CD14-positive monocyte (primary cell): ENCODE measurements around the gene DOK6. TPM values are rescaled to one million over a fixed set of nuclear protein-coding genes. Genes with fewer than 3 reads are reported as not detected.

Source experiments
- DNase-seq, 3 donors: peaks; one replicate each; pipeline ENCODE4 v3.0.0-alpha.2; 2011 to 2022
- H2AFZ ChIP-seq: 2 replicates; pipeline ENCODE4 v1.6.0; 2012; ENCODE audit warnings: mild to moderate bottlenecking, low read depth, low read length, inconsistent platforms; ENCODE audit not compliant: insufficient read depth, poor library complexity, severe bottlenecking
- H3K27ac ChIP-seq, 2 donors: 1 replicate in 1 of 2; 2 replicates in 1 of 2; pipeline ENCODE4 v1.5.1; 2012 to 2013; ENCODE audit warnings: low read length in 2 of 2, control low read depth in 1 of 2, inconsistent platforms in 1 of 2, low read depth in 1 of 2, mild to moderate bottlenecking in 1 of 2
- H3K27me3 ChIP-seq, 2 donors: one replicate each; pipeline versions ENCODE4 v1.6.0 to v1.6.1; 2011 to 2013; ENCODE audit warnings: low read length in 2 of 2; ENCODE audit not compliant: control insufficient read depth in 2 of 2, insufficient read depth in 2 of 2
- H3K36me3 ChIP-seq, 2 donors: replicated peaks in 1 of 2; 1 replicate in 1 of 2; 2 replicates in 1 of 2; pipeline versions ENCODE4 v1.5.1 to v1.6.1; 2012 to 2013; ENCODE audit warnings: low read length in 2 of 2, control low read depth in 1 of 2, inconsistent platforms in 1 of 2, mild to moderate bottlenecking in 1 of 2; ENCODE audit not compliant: insufficient read depth in 2 of 2, control insufficient read depth in 1 of 2
- H3K4me1 ChIP-seq, 2 donors: 1 replicate in 1 of 2; 2 replicates in 1 of 2; pipeline versions ENCODE4 v1.5.1 to v1.6.1; 2012 to 2013; ENCODE audit warnings: low read length in 2 of 2, control low read depth in 1 of 2, inconsistent platforms in 1 of 2, mild to moderate bottlenecking in 1 of 2, moderate library complexity in 1 of 2; ENCODE audit not compliant: insufficient read depth in 2 of 2, control insufficient read depth in 1 of 2
- H3K4me2 ChIP-seq: replicated peaks from 2 replicates; pipeline ENCODE3; 2012; ENCODE audit warnings: low read length, moderate library complexity, mild to moderate bottlenecking; ENCODE audit not compliant: poor library complexity, severe bottlenecking; ENCODE audit errors: extremely low read depth
- H3K4me3 ChIP-seq, 3 experiments: fragments of 200-600 bp in 1 of 3; sonication (generic) in 1 of 3; replicated peaks in 1 of 3; 1 replicate in 2 of 3; 2 replicates in 1 of 3; pipeline ENCODE4 v1.5.1; 2011 to 2013; ENCODE audit warnings: low read length in 3 of 3, mild to moderate bottlenecking in 3 of 3, control low read depth in 2 of 3, low read depth in 2 of 3, inconsistent platforms in 1 of 3, moderate library complexity in 1 of 3
- H3K79me2 ChIP-seq: 2 replicates; pipeline ENCODE4 v1.6.0; 2012; ENCODE audit warnings: mild to moderate bottlenecking, control low read depth, inconsistent platforms, low read length, moderate library complexity; ENCODE audit not compliant: insufficient read depth
- H3K9ac ChIP-seq: 2 replicates; pipeline ENCODE4 v1.6.0; 2017; ENCODE audit warnings: low read length, mild to moderate bottlenecking; ENCODE audit not compliant: insufficient read depth, poor library complexity, severe bottlenecking
- H3K9me3 ChIP-seq, 2 donors: replicated peaks in 1 of 2; 1 replicate in 1 of 2; 2 replicates in 1 of 2; pipeline versions ENCODE4 v1.5.1 to v1.6.1; 2012 to 2013; ENCODE audit warnings: low read length in 2 of 2, control low read depth in 1 of 2; ENCODE audit not compliant: control insufficient read depth in 1 of 2, insufficient read depth in 1 of 2
- H4K20me1 ChIP-seq: 2 replicates; pipeline ENCODE4 v1.6.0; 2012; ENCODE audit warnings: mild to moderate bottlenecking, low read length, control low read depth, moderate library complexity; ENCODE audit not compliant: insufficient read depth
- H3K27ac Mint-ChIP-seq, 7 donors: one replicate each; pipeline ENCODE4 v1.8.0; 2020; ENCODE audit warnings: mild to moderate bottlenecking in 7 of 7, mixed read lengths in 7 of 7, moderate library complexity in 6 of 7, inconsistent platforms in 2 of 7
- H3K27me3 Mint-ChIP-seq, 3 donors: one replicate each; pipeline ENCODE4 v1.8.0; 2021 to 2022; ENCODE audit warnings: low read depth in 3 of 3, mild to moderate bottlenecking in 3 of 3, mixed read lengths in 3 of 3, moderate library complexity in 3 of 3, inconsistent platforms in 1 of 3
- H3K36me3 Mint-ChIP-seq, 2 donors: one replicate each; pipeline ENCODE4 v1.8.0; 2020; ENCODE audit warnings: mixed read lengths in 2 of 2, inconsistent platforms in 1 of 2, mild to moderate bottlenecking in 1 of 2
- H3K4me1 Mint-ChIP-seq: one replicate; pipeline ENCODE4 v1.8.0; 2020; ENCODE audit warnings: mild to moderate bottlenecking, mixed read lengths
- H3K4me3 Mint-ChIP-seq, 2 donors: one replicate each; pipeline ENCODE4 v1.8.0; 2020; ENCODE audit warnings: mild to moderate bottlenecking in 2 of 2, mixed read lengths in 2 of 2, moderate library complexity in 1 of 2
- H3K9me3 Mint-ChIP-seq, 7 donors: one replicate each; pipeline ENCODE4 v1.8.0; 2020 to 2022; ENCODE audit warnings: mixed read lengths in 7 of 7, mild to moderate bottlenecking in 6 of 7, moderate library complexity in 6 of 7, inconsistent platforms in 2 of 7
- CTCF ChIP-seq: fragments of 200-600 bp; IDR thresholded peaks from one replicate; pipeline ENCODE4 v1.8.0; 2022; ENCODE audit warnings: antibody characterized with exemption, mild to moderate bottlenecking
- WGBS: methylation state at CpG from one replicate; pipeline ENCODE4 v1.1.5; 2013; ENCODE audit warnings: missing lambda C conversion rate; ENCODE audit not compliant: insufficient coverage; 5-methylcytosine and 5-hydroxymethylcytosine counted together
- intact Hi-C, 2 donors: fragments of 100-400 bp; cut with micrococcal nuclease; formaldehyde crosslinking; loops; one replicate each; pipeline versions ENCODE4 v1.15.0 to v1.15.1; 2023
- polyA plus RNA-seq, 3 donors: library from polyadenylated mRNA; depleted of rRNA in 1 of 3; unstranded in 2 of 3; stranded (reverse) in 1 of 3; fragments of 300-500 nt in 2 of 3; fragments of >200 nt in 1 of 3; fragmentation: Illumina TruSeq in 2 of 3; gene quantifications; 1 replicate in 2 of 3; 2 replicates in 1 of 3; pipeline ENCODE4 v1.2.3, GENCODE V29; 2012 to 2021

Gene DOK6
- polyA plus RNA-seq, 3 donors: not detected

- peaks cover 31 to 46% of the 10 kb centered on the region in 2 donors for H3K27me3 ChIP-seq
- H3K4me3 ChIP-seq: no peak overlapping the region
- peaks cover 0 to 11% of the 10 kb centered on the region in 2 donors for H3K9me3 ChIP-seq
- H3K36me3 ChIP-seq: no peaks in the 10 kb centered on the region
- 1% methylated on average over 47 of the region's 47 CpGs for WGBS
- no peak overlapping the region for H3K27ac Mint-ChIP-seq
- no peaks in the 10 kb centered on the region for H3K79me2 ChIP-seq
- no peaks in the 10 kb centered on the region for H4K20me1 ChIP-seq
- H3K9ac ChIP-seq: no peak overlapping the region
- no peak for TF ChIP-seq CTCF
- H3K4me1 ChIP-seq: no peaks in the 10 kb centered on the region
- no peak overlapping the region for H3K4me2 ChIP-seq
- intact Hi-C loops: no loop called here
- no peak overlapping the region for H2AFZ ChIP-seq
- no peak overlapping the region for H3K27ac ChIP-seq
- peaks cover 0 to 19% (median 4%) of the 10 kb centered on the region in 7 donors for H3K9me3 Mint-ChIP-seq
- H3K36me3 Mint-ChIP-seq: peaks cover 0 to 1% of the 10 kb centered on the region in 2 donors
- H3K27me3 Mint-ChIP-seq: peaks cover 40 to 48% (median 41%) of the 10 kb centered on the region in 3 donors
- no peaks in the 10 kb centered on the region for H3K4me1 Mint-ChIP-seq
- no peak for DNase-seq
- H3K4me3 Mint-ChIP-seq: no peak overlapping the region
These were observed 213 bp downstream of the DOK6 start for GRCh38 chr18:69400976-69401225.

- no peak overlapping the region for H3K4me2 ChIP-seq
- DNase-seq: no peak
- H3K9ac ChIP-seq: no peak overlapping the region
- no peaks in the 10 kb centered on the region for H3K4me1 Mint-ChIP-seq
- TF ChIP-seq CTCF: no peak
- 3% methylated on average over 66 of the region's 66 CpGs for WGBS
- no peak overlapping the region for H2AFZ ChIP-seq
- no peaks in the 10 kb centered on the region for H3K79me2 ChIP-seq
- H3K27me3 Mint-ChIP-seq: peaks cover 40 to 48% (median 41%) of the 10 kb centered on the region in 3 donors
- H3K4me3 Mint-ChIP-seq: peak overlapping the region in 1 of 2 donors; percentile 81
- H3K4me3 ChIP-seq: no peak overlapping the region
- intact Hi-C loops: no loop called here
- H4K20me1 ChIP-seq: no peaks in the 10 kb centered on the region
- no peaks in the 10 kb centered on the region for H3K4me1 ChIP-seq
- H3K27me3 ChIP-seq: peaks cover 31 to 46% of the 10 kb centered on the region in 2 donors
- H3K9me3 Mint-ChIP-seq: peaks cover 0 to 19% (median 2%) of the 10 kb centered on the region in 7 donors
- H3K9me3 ChIP-seq: peaks cover 0 to 11% of the 10 kb centered on the region in 2 donors
- H3K36me3 ChIP-seq: no peaks in the 10 kb centered on the region
- no peak overlapping the region for H3K27ac Mint-ChIP-seq
- H3K27ac ChIP-seq: no peak overlapping the region
- peaks cover 0 to 1% of the 10 kb centered on the region in 2 donors for H3K36me3 Mint-ChIP-seq
These were observed 711 bp downstream of the DOK6 start for GRCh38 chr18:69401226-69401971.
